Measurements from ENCODE around the gene HMOX2.

HMOX2 gene

DNA sequence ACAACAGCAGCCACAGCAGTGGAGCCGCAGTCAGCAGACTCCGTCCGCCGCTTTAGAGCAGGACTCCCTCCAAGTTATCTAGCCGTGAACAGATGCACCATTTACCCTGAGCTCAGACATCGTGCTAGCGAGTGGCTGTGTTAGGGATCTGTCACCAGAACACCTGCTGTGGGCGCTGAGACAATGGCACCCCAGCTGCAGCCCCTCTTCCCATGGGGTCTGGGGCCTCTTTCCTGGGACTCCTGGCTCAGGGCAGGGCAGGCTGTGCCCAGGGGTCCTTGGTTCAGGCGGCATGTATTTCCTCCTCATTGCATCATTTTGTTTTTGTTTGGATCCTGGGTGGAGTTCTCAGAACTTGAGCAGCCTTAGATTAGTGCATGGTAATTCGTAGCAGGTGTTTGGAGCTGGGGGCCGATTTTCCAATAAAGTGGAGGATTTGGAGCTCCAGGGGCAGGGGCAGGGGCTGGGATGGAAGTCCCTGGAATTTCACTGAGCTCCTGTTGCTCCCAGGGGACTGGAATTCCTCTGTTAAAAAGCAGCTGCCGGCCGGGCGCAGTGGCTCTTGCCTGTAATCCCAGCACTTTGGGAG is 25.2 kb upstream of the HMOX2 start:
- Histone ChIP-seq H3K9me3 (ENCODE audit: low read length) (no peaks in the 10 kb centered on the region), H3K36me3 (ENCODE audit: insufficient read depth, low read length) (peaks cover 63% of the 10 kb centered on the region)

GRCh38 chr16:4452674-4453073 is 23.5 kb upstream of the HMOX2 start:
- Histone ChIP-seq H3K27me3 (ENCODE audit: insufficient read depth, low read length) (no peaks in the 10 kb centered on the region), H3K4me3 (ENCODE audit: low read length) (no peak overlapping the region), H3K9me3 (ENCODE audit: low read length) (no peaks in the 10 kb centered on the region), H2AFZ (ENCODE audit: low read depth, low read length) (no peak overlapping the region), H3K36me3 (ENCODE audit: insufficient read depth, low read length) (peaks cover 63% of the 10 kb centered on the region), H3K4me1 (ENCODE audit: insufficient read depth, low read length) (no peaks in the 10 kb centered on the region)

More for the DNA sequence above, 25.2 kb upstream of the HMOX2 start:
- Histone ChIP-seq H3K27me3 (ENCODE audit: insufficient read depth, low read length) (no peaks in the 10 kb centered on the region), H2AFZ (ENCODE audit: low read depth, low read length) (no peak overlapping the region), H3K4me1 (ENCODE audit: insufficient read depth, low read length) (no peaks in the 10 kb centered on the region), H3K4me3 (ENCODE audit: low read length) (no peak overlapping the region)

DNA sequence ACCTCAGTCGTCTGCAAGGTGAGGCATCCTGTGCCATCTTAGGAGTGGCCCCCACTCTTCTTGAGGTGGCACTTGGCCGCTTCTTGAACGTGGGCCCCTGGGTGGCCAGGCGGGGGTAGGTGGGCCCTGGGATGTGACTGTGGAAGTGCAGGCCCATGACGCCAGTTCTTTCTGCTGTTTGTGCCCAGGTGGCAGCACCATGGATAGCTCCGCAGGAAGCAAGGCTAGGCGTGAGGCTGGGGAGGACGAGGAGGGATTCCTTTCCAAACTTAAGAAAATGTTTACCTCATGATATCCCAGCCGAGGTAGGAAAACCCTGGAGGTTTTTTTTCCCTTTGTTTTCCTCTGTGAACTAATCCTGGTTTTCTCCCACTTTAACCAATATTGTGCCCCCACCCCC is 21.6 kb upstream of the HMOX2 start:
- Histone ChIP-seq H3K4me3 (ENCODE audit: low read length) (no peak overlapping the region), H2AFZ (ENCODE audit: low read depth, low read length) (no peak overlapping the region), H3K9me3 (ENCODE audit: low read length) (no peaks in the 10 kb centered on the region), H3K36me3 (ENCODE audit: insufficient read depth, low read length) (peaks cover 58% of the 10 kb centered on the region), H3K4me1 (ENCODE audit: insufficient read depth, low read length) (no peaks in the 10 kb centered on the region), H3K27me3 (ENCODE audit: insufficient read depth, low read length) (no peaks in the 10 kb centered on the region)

DNA sequence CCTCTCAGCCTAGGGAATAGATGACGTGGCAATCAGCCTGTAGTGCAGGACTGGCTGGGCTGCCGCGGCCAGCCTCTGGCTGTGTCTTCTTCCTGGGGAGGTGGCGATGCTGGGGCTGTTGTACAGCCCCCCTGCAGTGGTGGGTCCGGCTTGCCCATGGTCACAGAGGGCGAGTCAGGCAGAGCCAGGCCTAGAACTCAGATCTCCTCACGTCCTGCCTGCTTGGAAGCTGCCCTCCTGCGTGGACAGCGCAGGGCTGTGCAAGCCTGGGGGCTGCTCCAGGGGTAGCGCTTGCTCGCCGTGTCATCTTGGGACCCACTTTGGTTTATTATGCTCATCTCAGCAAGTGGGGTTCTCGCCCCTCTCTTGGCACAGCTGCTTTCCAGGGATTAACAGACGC is 21.1 kb upstream of the HMOX2 start:
- H3K27me3 ChIP-seq (ENCODE audit: insufficient read depth, low read length) = no peaks in the 10 kb centered on the region
- H3K36me3 ChIP-seq (ENCODE audit: insufficient read depth, low read length) = peaks cover 57% of the 10 kb centered on the region
- H2AFZ ChIP-seq (ENCODE audit: low read depth, low read length) = no peak overlapping the region
- no peaks in the 10 kb centered on the region for H3K4me1 ChIP-seq (ENCODE audit: insufficient read depth, low read length)
- H3K9me3 ChIP-seq (ENCODE audit: low read length) = no peaks in the 10 kb centered on the region
- H3K4me3 ChIP-seq (ENCODE audit: low read length) = no peak overlapping the region

- Histone ChIP-seq H3K9me3 (ENCODE audit: low read length) (no peaks in the 10 kb centered on the region), H2AFZ (ENCODE audit: low read depth, low read length) (no peak overlapping the region), H3K27me3 (ENCODE audit: insufficient read depth, low read length) (no peaks in the 10 kb centered on the region), H3K36me3 (ENCODE audit: insufficient read depth, low read length) (peaks cover 48% of the 10 kb centered on the region), H3K4me3 (ENCODE audit: low read length) (no peak overlapping the region), H3K4me1 (ENCODE audit: insufficient read depth, low read length) (peaks cover 1% of the 10 kb centered on the region)
Measured at GRCh38 chr16:4455951-4456350, 20.2 kb upstream of the HMOX2 start.

GRCh38 chr16:4460936-4461249 is 15.3 kb upstream of the HMOX2 start:
- H3K4me3 ChIP-seq (ENCODE audit: low read length) = no peak overlapping the region
- no peaks in the 10 kb centered on the region for H3K9me3 ChIP-seq (ENCODE audit: low read length)
- peaks cover 7% of the 10 kb centered on the region for H3K4me1 ChIP-seq (ENCODE audit: insufficient read depth, low read length)
- H3K36me3 ChIP-seq (ENCODE audit: insufficient read depth, low read length) = peaks cover 16% of the 10 kb centered on the region
- no peak overlapping the region for H2AFZ ChIP-seq (ENCODE audit: low read depth, low read length)
- H3K27me3 ChIP-seq (ENCODE audit: insufficient read depth, low read length) = no peaks in the 10 kb centered on the region

DNA sequence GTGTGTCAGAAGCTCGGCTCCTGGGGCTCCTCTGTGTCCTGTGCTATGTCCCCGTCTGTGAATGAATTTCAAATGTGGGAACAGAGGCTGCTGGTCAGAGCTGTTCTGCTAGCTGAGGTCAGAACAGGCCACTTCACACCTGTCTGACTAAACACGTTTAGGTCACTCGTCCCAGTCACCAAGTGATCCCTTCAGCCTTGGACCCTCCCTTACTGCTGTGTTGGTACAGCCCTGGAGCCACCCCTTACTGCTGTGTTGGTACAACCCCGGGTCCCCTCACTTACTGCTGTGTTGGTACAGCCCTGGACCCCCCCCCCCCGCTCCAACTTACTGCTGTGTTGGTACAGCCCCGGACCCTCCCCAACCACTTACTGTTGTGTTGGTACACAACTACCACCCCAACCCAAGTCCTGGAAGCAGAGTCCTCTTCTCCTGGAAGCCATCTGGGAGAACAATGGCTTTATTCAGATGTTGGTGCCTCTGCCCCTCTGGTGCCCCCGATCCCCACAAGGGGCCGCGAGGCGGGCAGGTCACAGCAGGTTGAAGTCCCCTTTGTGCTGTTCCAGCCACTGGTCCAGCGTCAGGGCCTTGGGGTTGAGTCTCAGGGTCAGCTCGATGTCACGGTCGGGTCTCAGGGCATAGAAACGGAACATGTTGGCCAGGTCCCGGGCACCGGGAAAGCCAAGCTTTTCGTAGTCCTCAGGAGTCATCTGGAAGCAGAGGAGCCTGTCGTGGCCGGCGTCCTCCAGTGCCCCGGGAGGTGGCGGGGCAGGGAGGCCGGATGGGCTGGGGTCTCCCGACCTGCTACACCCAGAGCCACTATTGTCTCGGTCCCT is 14.7 kb upstream of the HMOX2 start:
- no peak overlapping the region for H3K4me3 ChIP-seq (ENCODE audit: low read length)
- no peaks in the 10 kb centered on the region for H3K27me3 ChIP-seq (ENCODE audit: insufficient read depth, low read length)
- H2AFZ ChIP-seq (ENCODE audit: low read depth, low read length) = no peak overlapping the region
- peaks cover 7% of the 10 kb centered on the region for H3K4me1 ChIP-seq (ENCODE audit: insufficient read depth, low read length)
- H3K36me3 ChIP-seq (ENCODE audit: insufficient read depth, low read length) = peaks cover 10% of the 10 kb centered on the region
- no peaks in the 10 kb centered on the region for H3K9me3 ChIP-seq (ENCODE audit: low read length)

DNA sequence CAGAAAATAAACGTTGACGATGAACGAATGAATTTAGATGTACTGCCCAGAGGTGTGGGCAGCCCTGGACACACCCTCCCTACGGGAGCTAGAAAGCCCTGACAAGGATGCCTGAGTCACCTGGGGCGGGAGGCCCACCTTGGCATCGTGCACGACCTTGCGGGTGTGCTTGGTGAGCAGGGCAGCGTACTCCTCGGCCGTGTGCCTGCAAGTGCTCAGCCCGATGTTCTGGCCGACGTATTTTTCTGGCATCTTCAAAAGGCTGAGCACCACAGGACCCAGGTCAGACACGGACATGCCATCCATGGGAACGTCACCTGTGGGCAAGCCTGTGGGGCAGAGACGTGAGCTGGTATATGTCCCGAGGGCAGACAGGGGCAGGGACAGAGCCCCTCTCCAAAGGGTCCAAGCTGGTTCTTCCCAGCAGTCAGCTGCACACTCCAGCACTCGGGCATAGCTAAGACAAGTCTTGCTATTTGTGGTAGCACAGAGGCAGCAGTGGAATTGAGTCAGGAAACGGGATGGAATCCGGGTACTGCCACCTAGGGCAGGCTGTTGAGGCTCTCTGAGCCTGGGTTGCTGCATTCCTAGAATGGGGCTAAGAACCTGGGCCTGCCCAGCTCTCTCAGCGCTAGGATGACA is 12.6 kb upstream of the HMOX2 start:
- Histone ChIP-seq H3K27me3 (ENCODE audit: insufficient read depth, low read length) (no peaks in the 10 kb centered on the region), H3K36me3 (ENCODE audit: insufficient read depth, low read length) (no peaks in the 10 kb centered on the region), H3K4me3 (ENCODE audit: low read length) (no peak overlapping the region), H3K9me3 (ENCODE audit: low read length) (no peaks in the 10 kb centered on the region), H3K4me1 (ENCODE audit: insufficient read depth, low read length) (peaks cover 7% of the 10 kb centered on the region), H2AFZ (ENCODE audit: low read depth, low read length) (no peak overlapping the region)

DNA sequence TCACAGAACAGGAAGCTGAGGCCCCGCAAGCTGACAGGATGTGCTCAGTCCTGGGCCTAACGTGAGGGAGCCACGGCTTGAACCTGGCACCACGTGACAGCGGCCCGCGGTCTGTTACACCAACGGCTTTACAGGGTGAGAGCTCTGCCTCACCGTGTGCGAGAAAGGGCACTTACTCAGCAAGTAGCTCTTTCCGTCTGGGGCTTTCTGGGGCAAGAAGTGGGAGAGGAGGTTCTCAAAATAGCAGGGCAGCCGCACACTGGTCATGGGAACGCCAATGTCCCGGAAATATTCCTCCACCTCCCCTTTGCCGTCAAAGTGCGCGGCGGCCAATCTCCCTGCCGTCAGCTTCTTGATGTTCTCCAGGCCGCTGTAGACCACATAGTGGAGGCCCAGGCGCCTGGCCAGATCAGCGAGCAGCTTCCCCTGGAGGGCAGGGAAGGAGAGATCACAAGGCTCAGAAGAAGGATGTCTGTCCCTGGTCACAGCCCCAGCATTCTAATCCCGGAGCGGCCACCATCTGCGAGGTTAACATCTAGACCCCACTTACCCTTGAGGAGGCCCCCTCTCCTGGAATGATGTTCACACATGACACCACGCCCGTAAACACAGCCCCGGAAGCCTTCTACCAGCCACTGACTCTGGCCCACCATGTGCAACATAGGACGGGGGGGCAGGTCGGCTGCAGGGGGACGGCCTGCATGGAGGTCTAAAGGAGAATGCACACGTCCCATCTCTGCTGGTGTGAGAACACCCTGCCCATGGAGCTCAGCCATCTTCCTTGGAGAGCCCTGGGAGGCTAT is 10.0 kb upstream of the HMOX2 start:
- no peak overlapping the region for H2AFZ ChIP-seq (ENCODE audit: low read depth, low read length)
- H3K9me3 ChIP-seq (ENCODE audit: low read length) = no peaks in the 10 kb centered on the region
- H3K36me3 ChIP-seq (ENCODE audit: insufficient read depth, low read length) = no peaks in the 10 kb centered on the region
- peaks cover 3% of the 10 kb centered on the region for H3K4me1 ChIP-seq (ENCODE audit: insufficient read depth, low read length)
- H3K27me3 ChIP-seq (ENCODE audit: insufficient read depth, low read length) = no peaks in the 10 kb centered on the region
- no peak overlapping the region for H3K4me3 ChIP-seq (ENCODE audit: low read length)

DNA sequence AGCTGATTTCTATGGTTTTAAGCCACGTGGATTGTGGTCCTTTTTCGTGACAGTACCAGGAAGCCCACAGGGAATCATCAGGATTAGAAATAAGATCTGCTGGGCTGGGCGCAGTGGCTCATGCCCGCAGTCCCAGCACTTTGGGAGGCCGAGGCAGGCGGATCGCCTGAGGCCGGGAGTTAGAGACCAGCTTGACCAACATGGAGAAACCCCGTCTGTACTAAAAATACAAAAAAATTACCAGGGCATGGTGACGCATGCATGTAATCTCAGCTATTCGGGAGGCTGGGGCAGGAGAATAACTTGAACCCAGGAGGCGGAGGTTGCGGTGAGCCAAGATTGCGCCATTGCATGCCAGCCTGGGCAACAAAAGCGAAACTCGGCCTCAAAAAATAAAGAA is 8.3 kb upstream of the HMOX2 start:
- Histone ChIP-seq H2AFZ (ENCODE audit: low read depth, low read length) (no peak overlapping the region), H3K4me1 (ENCODE audit: insufficient read depth, low read length) (no peaks in the 10 kb centered on the region), H3K27me3 (ENCODE audit: insufficient read depth, low read length) (no peaks in the 10 kb centered on the region), H3K36me3 (ENCODE audit: insufficient read depth, low read length) (no peaks in the 10 kb centered on the region), H3K9me3 (ENCODE audit: low read length) (no peaks in the 10 kb centered on the region), H3K4me3 (ENCODE audit: low read length) (no peak overlapping the region)

DNA sequence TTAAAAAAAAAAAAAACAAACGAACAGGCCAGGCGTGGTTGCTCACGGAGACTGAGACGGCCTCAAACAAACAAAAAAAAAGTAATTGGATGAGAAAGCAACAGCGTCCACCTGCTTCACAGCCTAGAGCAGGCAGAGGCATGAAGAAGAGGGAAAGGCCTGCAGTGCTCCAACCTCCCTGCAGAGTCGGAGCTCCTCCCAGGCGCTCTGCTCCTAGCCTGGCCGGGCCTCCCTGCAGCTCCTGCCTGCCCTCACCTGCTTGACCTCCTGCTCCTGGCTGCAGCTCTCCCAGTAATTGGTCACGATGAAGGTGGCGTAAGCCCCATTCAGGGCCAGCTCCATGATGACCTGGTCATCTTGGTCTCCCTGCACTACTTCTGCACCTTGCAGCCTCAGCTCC is 7.2 kb upstream of the HMOX2 start:
- no peak overlapping the region for H3K4me3 ChIP-seq (ENCODE audit: low read length)
- no peaks in the 10 kb centered on the region for H3K36me3 ChIP-seq (ENCODE audit: insufficient read depth, low read length)
- H3K27me3 ChIP-seq (ENCODE audit: insufficient read depth, low read length) = no peaks in the 10 kb centered on the region

GRCh38 chr16:4471869-4472268 is 4.3 kb upstream of the HMOX2 start:
- no peak overlapping the region for H2AFZ ChIP-seq (ENCODE audit: low read depth, low read length)
- no peaks in the 10 kb centered on the region for H3K9me3 ChIP-seq (ENCODE audit: low read length)
- H3K36me3 ChIP-seq (ENCODE audit: insufficient read depth, low read length) = no peaks in the 10 kb centered on the region
- H3K27me3 ChIP-seq (ENCODE audit: insufficient read depth, low read length) = no peaks in the 10 kb centered on the region
- no peaks in the 10 kb centered on the region for H3K4me1 ChIP-seq (ENCODE audit: insufficient read depth, low read length)
- H3K4me3 ChIP-seq (ENCODE audit: low read length) = no peak overlapping the region

More for the DNA sequence above, 7.2 kb upstream of the HMOX2 start:
- no peaks in the 10 kb centered on the region for H3K9me3 ChIP-seq (ENCODE audit: low read length)
- no peak overlapping the region for H2AFZ ChIP-seq (ENCODE audit: low read depth, low read length)
- no peaks in the 10 kb centered on the region for H3K4me1 ChIP-seq (ENCODE audit: insufficient read depth, low read length)

DNA sequence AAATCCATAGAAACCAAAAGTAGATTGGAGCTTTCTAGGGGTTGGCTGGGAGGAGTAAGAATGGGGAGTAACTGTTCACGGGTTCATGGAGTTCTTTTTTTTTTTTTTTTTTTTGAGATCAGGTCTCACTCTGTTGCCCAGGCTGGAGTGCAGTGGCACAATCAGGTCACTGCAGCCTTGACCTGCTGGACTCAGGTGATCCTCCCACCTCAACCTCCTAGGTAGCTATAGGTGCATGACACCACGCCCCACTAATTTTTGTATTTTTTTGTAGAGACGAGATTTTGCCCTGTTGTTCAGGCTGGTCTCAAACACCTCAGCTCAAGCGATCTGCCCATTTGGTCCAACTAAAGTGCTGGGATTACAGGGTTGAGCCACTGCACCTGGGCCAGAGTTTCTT is 3.3 kb upstream of the HMOX2 start:
- no peak overlapping the region for H3K4me3 ChIP-seq (ENCODE audit: low read length)
- no peaks in the 10 kb centered on the region for H3K27me3 ChIP-seq (ENCODE audit: insufficient read depth, low read length)

More for the DNA sequence above, 3.3 kb upstream of the HMOX2 start:
- Histone ChIP-seq H3K36me3 (ENCODE audit: insufficient read depth, low read length) (no peaks in the 10 kb centered on the region), H3K9me3 (ENCODE audit: low read length) (no peaks in the 10 kb centered on the region), H2AFZ (ENCODE audit: low read depth, low read length) (no peak overlapping the region), H3K4me1 (ENCODE audit: insufficient read depth, low read length) (no peaks in the 10 kb centered on the region)

Measured in neuron (in vitro differentiated cells).